SH-SY5Y (cell line): Measurements from ENCODE around the gene MACC1.

Source experiments
- GATA2 ChIP-seq: IDR thresholded peaks from 2 replicates; pipeline ENCODE4 v1.6.1; 2011; ENCODE audit warnings: mild to moderate bottlenecking, low read depth, low read length
- GATA3 ChIP-seq: IDR thresholded peaks from 2 replicates; pipeline ENCODE4 v1.6.1; 2011; ENCODE audit warnings: low read depth, mild to moderate bottlenecking, low read length, moderate library complexity

MACC1 gene

DNA sequence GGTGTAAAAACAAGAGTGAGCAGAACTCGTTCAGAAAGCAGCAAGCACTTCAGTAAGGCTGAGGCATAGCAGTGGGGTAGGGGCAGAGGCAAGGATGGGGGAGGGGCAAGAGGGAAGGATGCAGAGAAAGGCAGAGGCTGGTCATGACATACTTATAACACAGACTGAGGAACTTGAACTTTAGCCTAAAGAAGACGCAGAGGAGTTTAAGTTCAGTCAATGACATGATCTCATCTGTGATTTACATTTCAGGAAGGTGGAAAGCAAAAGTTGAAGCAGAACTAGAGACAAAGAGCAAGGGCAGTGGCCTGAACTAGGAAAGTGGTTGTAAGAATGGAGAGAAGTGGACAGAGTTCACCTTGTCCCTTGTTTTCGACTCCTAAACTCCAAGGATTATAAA is 15.8 kb downstream of the MACC1 start:
- TF ChIP-seq GATA2 (no peak), GATA3 (no peak)

DNA sequence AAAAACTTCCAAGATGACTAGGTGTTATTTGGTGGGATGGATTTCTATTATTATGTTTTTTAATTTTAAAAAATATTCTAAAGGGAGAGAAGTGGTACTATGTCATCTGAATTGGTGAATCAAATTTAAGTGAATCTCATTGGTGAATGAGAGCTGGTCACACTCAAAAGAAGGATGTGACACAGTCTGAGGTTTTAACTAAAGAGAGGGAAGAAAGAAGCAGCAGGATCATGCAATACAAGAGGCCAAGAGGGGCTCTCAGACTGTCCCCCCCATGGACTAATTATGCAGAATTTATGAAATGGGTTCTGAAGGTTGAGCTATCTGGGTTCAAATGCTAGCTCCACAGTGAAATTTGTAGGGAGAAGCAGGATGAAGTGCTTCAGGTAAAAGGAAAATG is 16.2 kb downstream of the MACC1 start:
- TF ChIP-seq GATA2 (no peak), GATA3 (no peak)

DNA sequence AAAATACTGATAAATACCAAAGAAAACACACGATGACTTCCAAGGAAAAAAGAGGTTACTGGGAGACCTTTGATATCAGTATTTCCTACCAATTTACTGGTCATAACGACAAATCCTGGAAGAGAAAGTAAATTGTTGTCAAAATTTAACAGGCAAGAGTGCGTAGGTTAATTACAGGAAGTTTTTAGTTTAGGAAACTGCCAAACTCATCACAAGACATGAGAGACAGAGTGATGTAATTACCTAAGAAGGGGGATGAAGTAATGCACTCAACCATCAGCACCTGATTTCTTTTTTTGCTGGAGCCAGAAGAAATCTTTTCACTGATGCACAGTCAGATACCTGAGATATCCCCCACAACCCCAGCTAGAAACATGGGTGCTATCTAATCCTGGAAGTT is 16.8 kb downstream of the MACC1 start:
- TF ChIP-seq GATA3 (no peak), GATA2 (no peak)

DNA sequence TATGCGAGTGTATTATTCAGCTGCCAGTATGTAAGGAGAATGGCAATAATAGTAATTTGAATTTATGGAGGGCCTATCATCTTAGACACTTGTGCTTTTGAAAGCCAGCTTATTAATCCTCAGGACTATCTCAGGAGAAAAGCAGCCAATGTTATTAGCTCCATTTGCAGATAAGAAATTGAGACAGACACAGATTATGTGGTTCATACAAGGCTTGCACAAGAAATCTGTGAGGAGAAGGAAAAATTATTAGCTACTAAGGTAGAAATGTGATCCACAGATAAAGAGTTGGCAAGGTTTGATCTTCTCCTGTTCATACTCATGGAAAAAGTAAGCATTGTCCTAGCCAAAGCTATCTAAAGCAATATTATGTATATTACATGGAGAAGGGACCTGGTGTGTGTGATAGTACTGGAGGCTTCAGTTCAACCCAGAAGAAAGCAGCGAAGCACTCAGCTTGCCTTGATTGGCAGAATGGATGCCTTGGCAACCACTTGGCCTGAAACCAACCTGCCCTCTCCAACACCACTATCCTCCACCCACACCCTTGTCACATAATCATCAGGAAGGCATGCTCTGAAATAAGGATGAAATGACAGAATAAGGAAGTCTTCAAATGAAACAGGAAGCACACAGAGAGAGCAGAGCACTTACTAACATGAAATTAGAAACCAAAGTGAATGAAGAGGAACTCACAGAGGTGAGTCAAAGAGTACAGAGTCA is 18.0 kb downstream of the MACC1 start:
- TF ChIP-seq GATA3 (no peak), GATA2 (no peak)

DNA sequence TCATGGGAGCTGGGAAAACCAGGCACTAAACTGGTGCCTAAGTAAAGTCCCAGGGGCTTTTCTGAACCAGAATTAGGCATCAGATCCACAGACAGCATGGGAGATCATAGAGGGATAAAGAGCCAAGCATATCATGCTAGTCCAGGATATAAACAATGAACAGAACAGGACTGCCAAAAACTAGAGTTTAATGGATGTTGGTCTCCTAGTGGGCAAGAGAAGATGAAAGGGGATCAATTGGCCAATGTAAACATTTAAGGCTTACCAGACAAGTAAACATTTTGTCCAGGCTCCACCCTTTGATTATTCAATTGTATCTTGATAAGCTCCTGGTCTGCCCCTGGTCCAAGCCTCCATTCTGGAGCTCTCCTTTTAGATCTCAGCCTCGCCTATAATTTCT is 18.9 kb downstream of the MACC1 start:
- TF ChIP-seq GATA3 (no peak), GATA2 (peak; percentile 58; the same call in 1 of the 2 replicates)

DNA sequence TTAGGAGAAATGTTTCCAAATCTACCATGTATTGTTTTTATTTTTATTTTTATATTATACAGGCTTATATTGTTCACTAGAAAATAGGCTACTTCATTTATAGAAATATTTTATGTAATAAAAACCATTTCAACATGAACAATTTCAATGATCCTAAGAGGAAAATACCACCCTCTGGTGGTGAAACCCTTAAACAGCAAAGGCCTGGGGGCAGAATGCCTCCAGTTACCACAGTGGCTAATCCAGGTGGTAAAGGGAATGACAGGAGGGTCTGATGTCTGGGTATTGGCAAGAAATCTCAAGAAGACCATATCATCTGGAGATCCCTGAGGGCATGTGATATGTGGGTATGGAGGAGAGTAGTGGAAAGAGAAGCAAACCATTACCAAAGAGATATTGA is 19.3 kb downstream of the MACC1 start:
- TF ChIP-seq GATA2: no peak
- TF ChIP-seq GATA3: no peak; the same call in 1 of the 2 replicates

DNA sequence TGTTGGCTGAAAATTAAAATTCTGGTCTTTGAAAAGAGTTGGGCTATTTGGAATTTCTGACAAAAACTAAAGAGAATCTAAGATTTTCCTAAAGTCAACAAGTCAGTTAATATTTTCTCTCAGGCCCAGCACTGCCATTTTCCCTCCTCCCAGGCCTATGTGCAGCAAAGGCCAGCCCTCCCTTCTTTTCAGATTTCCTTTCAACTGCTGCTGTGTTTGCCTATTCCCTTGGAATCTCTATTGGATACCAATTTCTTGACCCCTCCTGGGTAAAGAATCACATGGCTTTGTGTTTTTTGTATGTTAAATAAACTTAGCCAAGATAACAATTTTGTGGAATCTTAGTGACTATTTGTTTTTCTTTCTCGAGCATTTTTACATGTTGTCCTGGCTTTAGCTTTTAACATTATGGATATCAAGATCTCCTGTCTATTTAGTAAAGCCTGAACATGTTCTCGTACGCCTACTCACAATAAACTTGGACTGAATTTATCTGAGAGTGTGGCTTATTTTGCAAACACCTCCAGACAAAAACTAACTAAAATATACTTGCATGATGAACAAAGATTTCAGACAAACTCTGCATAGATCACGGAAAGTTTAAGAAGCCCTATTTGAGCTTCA is 19.9 kb downstream of the MACC1 start:
- TF ChIP-seq GATA3 (no peak), GATA2 (no peak)

DNA sequence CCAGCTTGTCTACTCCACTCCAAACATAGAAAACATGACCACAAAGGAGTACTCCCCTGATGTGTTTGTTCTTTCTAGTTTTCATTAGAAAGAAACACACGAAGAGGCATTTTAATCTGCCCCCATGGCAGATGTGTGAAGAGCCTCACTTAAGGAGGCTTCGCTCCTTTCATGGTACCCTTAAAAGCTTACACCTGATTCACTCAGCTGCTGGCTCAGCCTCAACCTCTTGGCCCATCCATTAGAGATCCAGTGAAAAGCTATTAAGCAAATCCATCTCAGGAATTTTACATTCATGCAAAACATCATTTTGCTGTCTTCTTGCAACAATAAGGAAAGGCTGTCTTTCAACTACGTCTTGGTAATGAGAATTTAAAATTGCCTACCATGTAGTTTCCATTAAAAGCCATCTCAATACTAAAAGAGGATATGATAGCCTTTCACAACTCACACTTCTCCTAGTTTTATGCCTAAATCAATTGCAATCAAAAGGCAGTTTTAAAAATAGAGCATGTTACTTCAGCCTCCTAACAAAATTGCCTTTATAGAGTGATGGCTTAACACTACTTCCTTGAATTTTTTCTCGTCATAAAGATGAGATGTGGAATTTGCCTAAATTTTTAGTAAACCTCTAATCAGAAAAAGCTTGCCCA is 22.7 kb downstream of the MACC1 start:
- TF ChIP-seq GATA2 (no peak), GATA3 (no peak)

DNA sequence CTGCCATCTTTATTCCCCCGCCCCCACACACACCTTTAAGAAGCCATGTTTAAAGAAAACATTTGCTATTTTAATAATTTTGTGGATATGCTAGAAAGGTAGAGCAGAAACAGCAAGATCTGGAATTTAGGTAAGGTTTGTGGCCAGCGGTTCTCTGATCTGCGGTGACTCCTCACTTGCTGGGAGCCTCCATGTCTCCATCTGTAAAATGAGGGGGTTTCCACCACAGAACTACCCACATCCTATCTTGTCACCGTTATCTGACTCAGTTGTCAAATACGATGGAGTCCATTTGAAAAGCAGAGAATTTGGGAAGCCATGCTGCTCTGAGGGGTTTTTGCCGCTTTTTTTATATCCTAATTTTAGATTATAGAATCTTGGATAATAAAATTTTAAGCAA is 23.3 kb downstream of the MACC1 start:
- no peak for TF ChIP-seq GATA2
- TF ChIP-seq GATA3: no peak

DNA sequence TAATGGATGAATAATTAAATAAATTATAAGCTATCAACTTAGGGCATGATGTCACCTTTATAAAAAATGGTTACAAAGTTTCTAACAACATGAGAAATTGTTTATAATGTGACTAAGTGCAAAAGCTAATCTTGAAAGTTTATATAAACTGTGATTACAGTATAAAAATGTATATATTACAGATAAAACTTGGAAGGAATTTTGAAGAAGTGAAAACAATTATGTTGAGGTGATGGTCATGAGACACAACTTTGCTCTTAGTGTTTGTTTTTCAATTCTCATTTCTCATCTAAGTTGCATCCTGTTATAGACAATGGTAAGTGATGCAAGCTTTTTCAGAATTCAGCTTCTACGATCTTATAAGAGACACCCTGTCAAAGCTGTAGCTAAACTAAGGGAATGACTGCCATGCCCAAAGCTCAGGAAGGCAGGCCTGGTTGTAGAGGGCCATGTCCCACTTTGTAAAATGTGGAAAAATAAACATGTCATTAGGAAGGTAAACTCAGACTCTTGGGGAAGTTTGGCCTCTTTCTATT is 23.9 kb downstream of the MACC1 start:
- TF ChIP-seq GATA2: no peak
- no peak for TF ChIP-seq GATA3

DNA sequence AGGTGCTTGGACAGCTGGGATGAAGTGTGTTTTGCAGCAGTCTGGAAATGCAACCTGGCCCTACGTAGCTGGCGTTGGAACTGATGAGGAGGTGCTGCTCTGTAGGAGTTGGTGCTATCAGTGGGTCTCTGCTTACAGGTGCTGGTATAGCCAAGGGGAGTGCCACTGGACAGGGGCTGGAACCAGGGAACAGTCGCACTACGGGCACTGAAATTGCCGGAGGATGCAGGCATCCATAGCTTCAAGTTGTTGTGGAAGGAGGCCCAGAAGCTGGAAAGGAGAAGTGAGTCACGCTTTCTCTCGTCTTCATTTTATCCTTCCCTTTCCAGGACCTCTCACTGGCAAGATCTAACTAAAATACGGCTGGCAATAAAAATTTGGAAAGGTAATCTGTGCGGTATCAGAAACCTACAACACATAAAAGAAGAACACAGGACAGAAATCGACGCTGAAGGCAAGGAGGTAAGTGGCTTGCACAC is 25.8 kb downstream of the MACC1 start:
- TF ChIP-seq GATA2: no peak
- TF ChIP-seq GATA3: no peak

DNA sequence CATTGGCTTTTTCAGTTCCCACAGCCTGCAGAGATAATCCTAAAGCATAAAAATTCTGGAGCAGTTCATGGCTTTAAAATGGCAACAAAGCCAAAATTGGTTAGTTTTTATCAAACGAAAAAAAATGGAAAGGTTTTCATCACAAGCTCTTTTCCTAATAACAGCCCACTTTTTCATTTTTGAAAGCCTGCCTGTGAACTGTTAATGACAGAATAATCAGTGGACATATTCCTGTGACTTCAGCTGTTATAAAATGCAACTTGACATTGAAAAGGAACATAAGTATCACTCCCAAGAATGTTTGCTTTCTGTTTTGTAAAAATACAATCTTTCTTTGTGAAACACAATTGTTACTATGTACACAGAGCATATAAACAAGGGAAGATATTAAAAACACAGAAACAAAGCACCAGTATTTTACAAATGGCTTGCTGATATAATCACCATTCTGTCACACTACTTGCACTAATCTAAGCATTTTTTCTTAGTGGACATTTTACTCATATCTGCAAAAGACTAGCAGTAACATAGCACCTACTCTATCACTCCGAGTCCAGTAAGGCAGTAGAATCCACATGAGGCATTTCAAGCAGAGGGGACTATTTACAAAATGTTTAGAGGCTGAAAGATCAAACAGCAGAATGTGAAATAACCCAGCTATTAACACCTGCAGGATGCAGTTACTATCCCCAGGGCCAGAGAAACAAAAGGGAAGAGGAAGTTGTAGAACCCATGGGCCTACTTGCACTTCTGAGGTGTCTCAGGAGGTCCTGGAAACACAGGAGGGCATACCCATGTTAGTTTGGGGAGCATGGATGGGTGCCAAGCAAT is 26.4 kb downstream of the MACC1 start:
- no peak for TF ChIP-seq GATA2
- no peak for TF ChIP-seq GATA3

DNA sequence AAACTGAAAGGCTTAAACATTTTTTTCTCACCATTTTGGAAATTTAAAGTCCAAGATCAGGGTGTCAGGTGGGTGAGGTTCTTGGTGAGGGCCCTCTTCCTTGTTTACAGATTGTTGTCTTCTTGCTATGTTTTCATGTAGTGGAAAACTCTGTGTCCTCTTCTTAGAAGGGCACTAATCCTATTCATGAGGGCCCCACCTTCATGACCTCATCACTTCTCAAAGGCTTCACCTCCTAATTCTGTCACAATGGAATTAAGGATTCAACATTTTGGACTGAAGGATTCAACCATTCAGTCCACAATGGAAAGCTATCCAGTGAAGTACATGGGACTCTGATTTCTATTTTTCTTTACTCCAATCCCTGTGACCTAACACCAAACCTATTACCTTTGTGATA is 27.3 kb downstream of the MACC1 start:
- TF ChIP-seq GATA3 (no peak), GATA2 (no peak)

DNA sequence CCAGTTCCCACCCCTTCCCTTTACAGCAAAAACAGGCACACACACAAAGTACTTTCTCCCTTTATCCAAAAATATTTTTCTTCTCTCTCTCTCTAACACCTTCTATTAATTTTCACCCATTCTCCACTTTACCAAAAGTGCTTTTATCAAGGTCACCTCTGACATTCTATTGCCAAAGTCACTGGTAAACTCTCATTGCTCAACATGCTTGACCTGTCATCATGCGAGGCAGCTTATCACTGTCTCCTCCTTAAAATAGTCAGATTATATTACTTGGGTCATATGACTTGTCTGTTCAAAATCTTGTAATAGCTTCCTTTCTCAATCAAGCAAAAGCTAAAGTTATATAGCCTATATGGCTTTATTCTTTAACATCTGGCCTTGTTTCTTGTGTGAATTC is 28.6 kb downstream of the MACC1 start:
- TF ChIP-seq GATA2 (no peak), GATA3 (no peak)
